HAP-1 (cell line): ENCODE results near the gene MIX23.
"Not testable (repeated sequence)": the region's sequence is repeated elsewhere in the genome, so short reads cannot be mapped to it uniquely, and the experiment has no call there.

Source experiments
- DNase-seq, 2 experiments: peaks; one replicate each; pipeline ENCODE4 v3.0.0-alpha.2; 2016 to 2020; ENCODE audit warnings: low spot score in 2 of 2
- H3K27me3 ChIP-seq: fragments of 250-450 bp; sonication (Bioruptor Pico); 2 replicates; pipeline ENCODE4 v1.5.1; 2020; ENCODE audit warnings: low read depth, mild to moderate bottlenecking, moderate library complexity
- H3K36me3 ChIP-seq: fragments of 250-450 bp; sonication (Bioruptor Pico); replicated peaks from 2 replicates; pipeline ENCODE4 v1.5.1; 2020; ENCODE audit warnings: mild to moderate bottlenecking
- H3K4me1 ChIP-seq: fragments of 250-450 bp; sonication (Bioruptor Pico); 2 replicates; pipeline ENCODE4 v1.5.1; 2020; ENCODE audit warnings: mild to moderate bottlenecking
- H3K4me3 ChIP-seq: fragments of 250-450 bp; sonication (Bioruptor Pico); 2 replicates; pipeline ENCODE4 v1.5.1; 2020; ENCODE audit warnings: mild to moderate bottlenecking, moderate library complexity
- H3K9me3 ChIP-seq: fragments of 250-450 bp; sonication (Bioruptor Pico); 2 replicates; pipeline ENCODE4 v1.5.1; 2020; ENCODE audit warnings: mild to moderate bottlenecking, moderate library complexity
- in situ Hi-C: fragments of 300-500 bp; cut with MboI; formaldehyde crosslinking; loops from 3 replicates; pipeline ENCODE4 v1.14.3; 2020; ENCODE audit warnings: low sequenced_read_pairs, inconsistent platforms, mixed read lengths

MIX23 gene

DNA sequence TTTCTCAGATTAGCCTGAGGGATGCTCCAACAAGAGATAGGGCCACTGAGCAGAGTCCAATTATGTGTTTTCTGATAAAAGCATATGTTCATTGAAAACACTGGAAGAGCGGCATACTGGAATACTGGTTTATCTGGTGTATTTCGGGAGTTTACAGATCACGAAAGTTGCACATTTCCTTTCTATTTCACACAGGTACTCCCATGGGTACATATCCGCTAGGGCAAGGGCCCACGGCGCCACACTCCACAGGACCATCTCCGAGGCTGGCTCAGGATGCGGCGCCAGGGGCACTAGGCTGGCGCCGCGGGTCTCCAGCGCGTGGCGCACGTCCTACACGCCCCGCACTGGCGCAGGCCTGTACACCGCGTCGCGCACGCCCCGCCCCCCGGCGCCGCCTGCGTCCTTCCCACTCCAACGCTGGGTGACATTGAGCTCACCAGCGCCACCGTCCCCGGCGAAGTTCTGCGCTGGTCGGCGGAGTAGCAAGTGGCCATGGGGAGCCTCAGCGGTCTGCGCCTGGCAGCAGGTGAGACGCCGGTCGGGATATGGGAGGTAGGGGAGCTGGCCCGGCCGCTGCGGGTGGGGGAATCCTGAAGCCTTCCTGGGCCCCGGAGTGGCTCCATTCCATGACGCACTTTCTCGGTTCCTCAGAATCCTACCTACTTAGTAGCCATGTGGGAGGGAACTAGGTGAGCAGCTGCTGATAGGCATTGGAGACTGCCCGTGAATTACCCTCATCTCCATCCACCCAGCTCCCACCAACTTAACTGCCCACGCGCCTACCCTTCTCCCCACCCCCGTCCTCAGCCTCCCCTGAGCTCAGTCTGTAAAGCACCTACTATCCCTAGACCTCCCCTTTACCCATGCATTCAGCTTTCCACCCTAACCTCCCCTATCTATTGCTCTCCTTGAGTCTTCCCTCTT is 1.0 kb upstream of the MIX23 start, which contains the start of gene FAM162A:
TSS of gene FAM162A (plus strand) at position 412 of the 927 bp plus-strand sequence. CDS start at position 496, 84 bp downstream.
- Histone ChIP-seq H3K36me3 (no peaks in the 10 kb centered on the region), H3K27me3 (no peaks in the 10 kb centered on the region), H3K4me1 (peaks cover 15% of the 10 kb centered on the region), H3K4me3 (peak within 1 kb of the TSS; percentile 64), H3K9me3 (no peaks in the 10 kb centered on the region)
- in situ Hi-C loops: no loop called here
- DNase-seq: peak; percentile 89 to 97

- H3K36me3 ChIP-seq: no peaks in the 10 kb centered on the region
- no peak for DNase-seq
- H3K27me3 ChIP-seq: no peaks in the 10 kb centered on the region
- H3K9me3 ChIP-seq: no peaks in the 10 kb centered on the region
- H3K4me3 ChIP-seq: no peak overlapping the region
- in situ Hi-C loops: no loop called here
- no peaks in the 10 kb centered on the region; the same call in 1 of the 2 replicates for H3K4me1 ChIP-seq
Measured at GRCh38 chr3:122377975-122378374, 5.1 kb downstream of the MIX23 start.

DNA sequence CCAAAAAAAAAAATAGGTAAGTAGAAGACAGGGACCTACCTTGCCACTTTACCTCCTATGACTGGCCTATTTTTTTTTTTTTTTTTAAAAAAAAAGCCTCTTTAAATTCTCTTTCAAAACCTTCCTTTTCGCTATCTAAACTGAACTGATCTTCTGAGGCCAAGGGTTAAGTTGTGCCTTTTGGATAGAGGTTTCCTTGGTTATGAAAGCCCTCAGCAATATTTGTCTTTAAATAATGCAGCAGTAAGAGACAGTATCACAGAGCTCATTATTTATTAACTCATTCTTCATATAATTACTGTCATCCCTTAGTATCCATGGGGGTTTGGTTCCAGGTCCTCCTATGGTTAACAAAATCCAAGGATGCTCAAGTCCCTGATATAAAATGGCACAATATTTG is 9.0 kb downstream of the MIX23 start:
- Histone ChIP-seq H3K36me3 (peaks cover 9% of the 10 kb centered on the region), H3K27me3 (no peaks in the 10 kb centered on the region), H3K4me3 (no peak overlapping the region), H3K9me3 (no peaks in the 10 kb centered on the region), H3K4me1 (no peaks in the 10 kb centered on the region)
- DNase-seq: no peak
- in situ Hi-C loops: no loop called here

- peaks cover 8% of the 10 kb centered on the region for H3K4me1 ChIP-seq
- H3K36me3 ChIP-seq: peaks cover 61% of the 10 kb centered on the region
- in situ Hi-C loops: no loop called here
- DNase-seq: no peak
- no peaks in the 10 kb centered on the region for H3K27me3 ChIP-seq
- no peaks in the 10 kb centered on the region for H3K9me3 ChIP-seq
- no peak overlapping the region for H3K4me3 ChIP-seq
Measured at GRCh38 chr3:122366379-122366749, 16.7 kb downstream of the MIX23 start.

DNA sequence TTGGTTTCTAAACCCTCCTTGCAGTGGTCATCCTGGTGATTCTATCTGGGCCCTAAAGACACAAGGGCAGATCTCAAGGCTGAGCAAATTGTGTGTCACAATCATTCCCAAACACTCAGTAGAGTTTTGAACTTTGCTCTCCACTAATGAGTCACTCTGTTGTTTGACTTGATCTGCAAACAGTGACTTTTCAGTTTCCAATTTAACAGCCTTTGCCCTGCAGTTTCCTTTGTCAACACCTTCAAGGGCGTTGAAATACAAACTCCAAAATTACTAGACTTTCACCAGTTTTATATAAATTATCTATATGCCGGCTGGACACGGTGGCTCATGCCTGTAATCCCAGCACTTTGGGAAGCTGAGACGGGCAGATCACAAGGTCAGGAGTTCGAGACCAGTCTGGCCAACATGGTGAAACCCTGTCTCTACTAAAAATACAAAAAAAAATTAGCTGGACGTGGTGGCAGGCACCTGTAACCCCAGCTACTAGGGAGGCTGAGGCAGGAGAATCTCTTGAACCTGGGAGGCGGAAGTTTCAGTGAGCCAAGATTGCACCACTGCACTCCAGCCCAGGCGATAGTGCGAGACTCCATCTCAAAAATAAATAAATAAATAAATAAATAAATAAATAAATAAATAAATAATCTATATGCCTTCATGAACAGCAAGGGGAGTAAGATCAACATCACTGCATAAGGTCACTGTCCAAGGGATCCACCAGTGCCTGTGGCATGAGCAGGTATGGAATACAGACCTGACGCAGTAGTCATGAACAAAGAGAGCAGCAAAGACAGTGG is 17.3 kb downstream of the MIX23 start:
- H3K36me3 ChIP-seq: peaks cover 59% of the 10 kb centered on the region
- H3K4me1 ChIP-seq, in situ Hi-C loops, H3K4me3 ChIP-seq, H3K27me3 ChIP-seq, H3K9me3 ChIP-seq, DNase-seq: not testable (repeated sequence)

DNA sequence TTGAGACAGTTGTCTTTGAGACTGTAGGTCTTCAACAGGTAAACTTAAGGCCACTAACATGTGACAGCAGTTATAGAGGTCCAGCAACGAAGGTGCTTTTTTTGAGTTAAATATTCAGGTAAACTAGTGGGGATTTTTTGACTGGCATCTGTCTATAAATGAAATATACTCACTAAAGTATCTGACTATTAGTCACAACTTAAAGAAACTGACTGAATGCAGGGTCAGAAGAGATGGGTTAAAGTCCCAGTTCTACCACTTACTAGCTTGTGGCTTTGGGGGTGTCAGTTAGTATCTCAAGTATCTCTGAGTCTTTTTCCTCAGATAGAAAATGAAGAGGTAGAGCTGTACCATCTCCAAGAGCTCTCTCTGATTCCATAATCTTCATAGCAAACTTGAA is 18.0 kb downstream of the MIX23 start:
- no peak overlapping the region for H3K4me3 ChIP-seq
- in situ Hi-C loops: no loop called here
- H3K4me1 ChIP-seq: peaks cover 8% of the 10 kb centered on the region
- peaks cover 55% of the 10 kb centered on the region for H3K36me3 ChIP-seq
- H3K9me3 ChIP-seq: no peaks in the 10 kb centered on the region
- no peaks in the 10 kb centered on the region for H3K27me3 ChIP-seq
- no peak for DNase-seq

- Histone ChIP-seq H3K4me1 (peaks cover 8% of the 10 kb centered on the region), H3K4me3 (no peak overlapping the region), H3K9me3 (no peaks in the 10 kb centered on the region), H3K27me3 (no peaks in the 10 kb centered on the region), H3K36me3 (peaks cover 55% of the 10 kb centered on the region)
- in situ Hi-C loops: no loop called here
- DNase-seq: no peak
Measured at GRCh38 chr3:122364490-122364889, 18.5 kb downstream of the MIX23 start.

DNA sequence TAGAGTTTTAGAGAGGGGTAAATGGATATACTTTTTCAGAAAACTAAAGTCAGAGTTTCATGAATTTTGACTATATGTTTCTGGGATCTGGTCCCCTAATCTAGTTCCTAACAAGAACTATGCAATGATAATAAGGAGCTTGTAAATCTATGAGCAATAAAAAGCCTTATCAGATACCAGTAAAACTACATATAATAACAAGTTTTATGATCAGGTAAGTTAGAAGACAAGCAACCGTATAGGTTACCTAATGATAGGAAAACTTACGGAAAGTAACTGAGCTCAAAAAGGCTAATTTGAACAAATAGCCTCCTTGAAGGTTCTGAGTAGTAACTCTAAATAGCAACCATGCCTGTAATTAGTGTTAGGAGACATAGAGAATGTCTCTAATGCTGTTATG is 21.0 kb downstream of the MIX23 start:
- no peak for DNase-seq
- peaks cover 56% of the 10 kb centered on the region for H3K36me3 ChIP-seq
- no peak overlapping the region for H3K4me3 ChIP-seq
- no peaks in the 10 kb centered on the region for H3K27me3 ChIP-seq
- in situ Hi-C loops: no loop called here
- H3K9me3 ChIP-seq: no peaks in the 10 kb centered on the region
- H3K4me1 ChIP-seq: peaks cover 8% of the 10 kb centered on the region

DNA sequence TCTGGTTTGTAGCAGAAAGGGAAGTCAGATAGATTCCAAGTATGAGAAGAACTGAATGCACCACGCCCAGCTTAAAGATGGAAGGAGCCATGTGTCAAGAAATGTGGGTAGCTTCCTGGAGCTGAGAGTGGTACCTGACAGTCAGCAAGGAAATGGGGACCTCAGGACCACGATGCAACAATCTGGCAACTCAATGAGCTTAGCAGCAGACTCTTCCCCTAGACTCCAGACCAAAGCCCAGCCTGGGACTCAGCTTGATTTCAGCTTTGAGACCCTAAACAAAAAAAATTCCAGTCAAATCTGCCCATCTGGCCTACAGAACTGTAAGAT is 24.4 kb downstream of the MIX23 start:
- Histone ChIP-seq H3K4me3 (no peak overlapping the region), H3K4me1 (peaks cover 8% of the 10 kb centered on the region), H3K9me3 (no peaks in the 10 kb centered on the region), H3K27me3 (no peaks in the 10 kb centered on the region), H3K36me3 (peaks cover 29% of the 10 kb centered on the region)
- in situ Hi-C loops: no loop called here
- no peak for DNase-seq

DNA sequence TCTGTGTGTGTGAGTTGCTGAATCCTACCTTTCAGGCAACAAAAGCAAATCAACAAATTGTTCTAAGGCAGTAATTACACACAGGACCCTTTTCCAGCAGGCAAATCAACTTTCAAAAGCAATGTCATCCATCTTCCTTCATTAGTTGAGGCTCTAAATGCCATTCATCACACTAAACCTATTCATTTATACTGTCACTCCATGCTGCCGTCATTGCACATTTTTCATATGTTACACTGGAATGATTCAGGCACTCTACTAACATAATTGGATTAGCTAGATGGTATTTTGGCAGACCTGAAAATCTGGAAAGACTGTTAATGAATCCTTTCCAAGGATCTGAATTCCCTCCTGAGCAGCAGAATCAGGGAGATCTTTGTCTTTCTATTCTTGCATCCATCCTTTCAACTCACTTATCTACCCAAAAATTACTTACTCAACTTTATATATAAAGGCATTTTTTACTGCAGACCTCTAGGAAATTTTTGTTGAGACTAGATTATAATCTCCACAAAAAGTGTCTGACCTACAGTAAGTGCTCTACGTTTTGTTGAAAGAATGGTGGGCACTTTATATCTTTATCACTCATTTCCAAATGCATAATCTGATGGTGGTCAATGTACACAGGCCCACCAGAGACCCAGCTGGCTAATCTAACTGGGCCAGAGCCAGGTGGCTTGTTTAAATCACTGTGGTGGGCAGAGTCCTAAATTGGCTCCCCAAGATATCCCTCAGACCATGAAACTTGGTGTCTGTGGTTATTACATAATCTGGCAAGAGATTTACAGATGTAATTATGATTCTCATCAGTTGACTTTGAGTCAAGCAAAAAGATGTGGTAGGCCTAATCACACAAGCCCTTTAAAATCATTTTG is 25.0 kb downstream of the MIX23 start:
- in situ Hi-C loops: no loop called here
- no peak overlapping the region for H3K4me3 ChIP-seq
- no peak for DNase-seq
- H3K4me1 ChIP-seq: peaks cover 3% of the 10 kb centered on the region
- H3K27me3 ChIP-seq: no peaks in the 10 kb centered on the region
- H3K36me3 ChIP-seq: peaks cover 23% of the 10 kb centered on the region
- H3K9me3 ChIP-seq: no peaks in the 10 kb centered on the region

DNA sequence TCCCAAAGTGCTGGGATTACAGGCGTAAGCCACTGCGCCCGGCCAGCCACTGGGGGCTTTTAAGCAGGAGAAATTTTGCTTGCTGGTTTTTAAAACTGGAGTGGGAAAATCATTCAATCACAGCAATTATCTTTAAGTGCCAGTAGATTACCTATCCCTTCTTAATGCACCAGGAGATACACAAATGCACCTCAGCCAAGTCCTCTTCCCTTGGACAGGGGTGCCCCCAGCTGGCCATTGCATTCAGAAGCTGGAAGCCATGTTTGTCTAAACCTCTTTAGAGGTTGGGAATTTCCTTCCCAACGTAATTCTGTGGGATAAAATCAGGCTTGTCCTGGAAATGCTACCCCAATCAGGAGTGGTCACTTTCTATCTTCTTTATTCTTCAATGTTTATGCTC is 26.6 kb downstream of the MIX23 start:
- Histone ChIP-seq H3K4me1 (no peaks in the 10 kb centered on the region), H3K27me3 (no peaks in the 10 kb centered on the region), H3K9me3 (no peaks in the 10 kb centered on the region), H3K4me3 (no peak overlapping the region), H3K36me3 (peaks cover 12% of the 10 kb centered on the region)
- in situ Hi-C loops: no loop called here
- peak in 1 of 2 experiments; percentile 22 for DNase-seq

DNA sequence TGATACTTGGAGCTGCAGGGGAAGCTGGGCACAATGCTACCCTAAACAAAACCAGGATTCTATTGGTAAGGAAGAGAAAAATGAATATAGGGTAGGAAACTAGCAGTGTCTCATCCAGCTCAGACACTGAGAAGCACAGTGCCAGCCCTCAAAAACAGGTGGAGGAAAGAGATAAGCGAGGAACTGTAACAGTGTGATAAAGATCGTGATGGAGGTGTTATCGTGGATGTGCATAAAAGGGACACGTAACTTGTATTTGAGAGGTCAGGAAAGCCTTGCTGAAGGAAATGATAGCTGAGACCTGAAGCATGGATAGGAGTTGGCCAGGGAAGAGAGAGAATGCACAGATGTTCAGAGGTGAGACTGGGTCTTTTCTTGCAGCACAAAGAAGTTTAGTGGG is 27.4 kb downstream of the MIX23 start:
- Histone ChIP-seq H3K27me3 (no peaks in the 10 kb centered on the region), H3K4me1 (no peaks in the 10 kb centered on the region), H3K9me3 (no peaks in the 10 kb centered on the region), H3K36me3 (peaks cover 9% of the 10 kb centered on the region), H3K4me3 (no peak overlapping the region)
- no peak for DNase-seq
- in situ Hi-C loops: no loop called here

DNA sequence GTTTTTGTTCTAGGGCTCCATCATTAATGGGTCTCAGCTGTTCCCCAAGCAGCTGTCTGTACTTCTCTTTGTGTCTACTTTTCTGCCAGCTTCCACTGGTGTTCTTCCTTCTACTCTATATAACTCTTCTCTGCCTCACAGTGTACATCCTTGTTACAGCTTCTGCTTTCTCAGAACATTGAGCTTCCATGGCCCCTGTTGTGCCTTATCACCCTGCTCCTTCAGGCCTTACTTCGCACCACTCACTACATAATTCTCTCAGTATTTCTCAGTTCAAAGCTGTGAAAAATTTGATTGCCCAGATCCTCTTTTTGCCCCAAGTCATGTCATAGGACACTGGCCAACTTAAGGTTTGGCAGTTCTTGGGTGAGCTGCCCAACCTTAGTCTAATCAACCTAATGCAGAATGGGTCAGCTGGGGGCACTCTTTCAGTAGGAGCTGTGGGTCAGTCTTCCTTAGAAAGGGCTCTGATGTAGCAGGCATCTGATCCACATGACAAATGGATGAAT is 29.1 kb downstream of the MIX23 start:
- Histone ChIP-seq H3K4me1 (no peaks in the 10 kb centered on the region), H3K4me3 (no peak overlapping the region), H3K27me3 (no peaks in the 10 kb centered on the region), H3K9me3 (no peaks in the 10 kb centered on the region), H3K36me3 (peaks cover 7% of the 10 kb centered on the region)
- in situ Hi-C loops: no loop called here
- no peak for DNase-seq
